ENCODE measurements around the gene FREY1. TPM values are rescaled to one million over a fixed set of nuclear protein-coding genes. Genes with fewer than 3 reads are reported as not detected.

The FREY1 gene
- total and polyA plus RNA-seq, 2 of the 4 experiments (the other 2 are of a cell fraction): 0.21 TPM; not detected in 1

- Histone ChIP-seq H3K9ac (ENCODE audit: low read depth, low read length) (no peak overlapping the region), H3K4ac (ENCODE audit: low read depth, low read length) (no peak overlapping the region), H3K27ac (ENCODE audit: insufficient read depth, low read length) (no peak overlapping the region), H3K18ac (ENCODE audit: low read depth, low read length) (no peak overlapping the region), H3K4me1 (ENCODE audit: control insufficient read depth, insufficient read depth, low read length) (no peaks in the 10 kb centered on the region), H2BK5ac (ENCODE audit: low read depth, low read length, poor library complexity, severe bottlenecking) (no peak overlapping the region), H4K8ac (ENCODE audit: low read depth in 2 of 2, low read length in 2 of 2) (no peak overlapping the region), H2BK15ac (ENCODE audit: low read depth, low read length) (no peak overlapping the region), H3K56ac (ENCODE audit: extremely low read depth, insufficient read depth, low read length) (no peak overlapping the region), H2BK20ac (ENCODE audit: low read depth, low read length) (no peak overlapping the region), H3K27me3 (ENCODE audit: control insufficient read depth, insufficient read depth, low read length) (no peaks in the 10 kb centered on the region), H2AK5ac (ENCODE audit: low read depth, low read length) (no peak overlapping the region), H3K9me3 (ENCODE audit: control insufficient read depth, insufficient read depth, low read length) (no peaks in the 10 kb centered on the region), H4K5ac (ENCODE audit: low read depth, low read length) (no peak overlapping the region), H3K36me3 (ENCODE audit: control insufficient read depth, insufficient read depth, low read length) (peaks cover 51% of the 10 kb centered on the region), H2AFZ (replicated peaks; ENCODE audit: low read length, poor library complexity) (no peak overlapping the region), H4K91ac (ENCODE audit: insufficient read depth, low read depth, low read length) (no peak overlapping the region), H3K23ac (ENCODE audit: low read depth, low read length) (no peak overlapping the region), H3K9me1 (ENCODE audit: insufficient read depth, low read length) (no peaks in the 10 kb centered on the region), H3K4me3 (ENCODE audit: insufficient read depth, low read depth, low read length) (no peak overlapping the region), H3K14ac (replicated peaks; ENCODE audit: low read depth, low read length) (no peak overlapping the region), H4K20me1 (ENCODE audit: insufficient read depth, low read length) (0 out of 2 replicates have a peak, but pooled peaks cover under 1% of the 10 kb centered on the region), H3K79me1 (ENCODE audit: low read depth in 1 of 2, low read length in 2 of 2) (no peaks in the 10 kb centered on the region), H3K4me2 (ENCODE audit: low read depth, low read length) (no peak overlapping the region), H2AK9ac (replicated peaks; ENCODE audit: low read depth, low read length, poor library complexity) (no peak overlapping the region), H2BK120ac (ENCODE audit: low read depth, low read length) (no peak overlapping the region)
- BruUV-seq (replicated peaks): no TSS peak
- CTCF ChIA-PET: no interaction called here
- TF ChIP-seq CTCF (conservative IDR thresholded peaks at IDR 0.05; ENCODE audit: low read depth, low read length): no peak
- TF ChIP-seq SMC3 (IDR thresholded peaks at IDR 0.05; ENCODE audit: low read depth, low read length): no peak
- no peak for TF ChIP-seq FOS (IDR thresholded peaks at IDR 0.05; ENCODE audit: low read depth, low read length)
- POLR2A ChIA-PET (ENCODE audit: unreplicated experiment): no interaction called here
- no peak for ATAC-seq (ENCODE audit: low read depth)
- intact Hi-C loops (cut with micrococcal nuclease): no loop called here
- in situ Hi-C loops (cut with MboI; ENCODE audit: low sequenced_read_pairs): no loop called here
- dilution Hi-C loops (cut with HindIII; ENCODE audit: low sequenced_read_pairs, unreplicated experiment): no loop called here
- no peak for DNase-seq
- 100% methylated on average over 3 of the region's 8 CpGs; no CpG with 5 or more reads in 1 of the 2 experiments for WGBS, 2 experiments (ENCODE audit: extremely low coverage in 2 of 2, insufficient read length in 1 of 2)
Measured at GRCh38 chr11:45935349-45936064, 28.4 kb upstream of the FREY1 start.
